Activated T-cell treated with anti-CD3 and anti-CD28 coated beads, Interleukin-2, amount 50 U/mL, for 72 hours (primary cell): ENCODE measurements around the gene SULF2. TPM values are rescaled to one million over a fixed set of nuclear protein-coding genes. Genes with fewer than 3 reads are reported as not detected.

Experiments used
- ATAC-seq, 2 donors: fragments of 150-1000 bp; cut with Tn5 transposase; replicated peaks in 1 of 2; 2 replicates each; pipeline ENCODE4 v1.10.0; 2021; ENCODE audit warnings: moderate library complexity in 2 of 2, mild to moderate bottlenecking in 1 of 2
- DNase-seq, 2 donors: peaks; one replicate each; pipeline ENCODE4 v3.0.0; 2021 to 2022; ENCODE audit warnings: mixed read lengths in 1 of 2
- H3K27ac Mint-ChIP-seq: one replicate; pipeline ENCODE4 v1.8.0; 2022; ENCODE audit warnings: mild to moderate bottlenecking, moderate library complexity, mixed read lengths
- H3K27me3 Mint-ChIP-seq: one replicate; pipeline ENCODE4 v1.8.0; 2022; ENCODE audit warnings: low read depth, mixed read lengths
- H3K36me3 Mint-ChIP-seq, 2 donors: one replicate each; pipeline ENCODE4 v1.8.0; 2022; ENCODE audit warnings: mixed read lengths in 2 of 2, mild to moderate bottlenecking in 1 of 2; ENCODE audit not compliant: insufficient read depth in 2 of 2
- H3K4me1 Mint-ChIP-seq: one replicate; pipeline ENCODE4 v1.8.0; 2022; ENCODE audit warnings: low read depth, mixed read lengths
- H3K4me3 Mint-ChIP-seq, 2 donors: one replicate each; pipeline ENCODE4 v1.8.0; 2022; ENCODE audit warnings: mild to moderate bottlenecking in 2 of 2, mixed read lengths in 2 of 2, moderate library complexity in 2 of 2
- H3K9me3 Mint-ChIP-seq, 2 donors: one replicate each; pipeline ENCODE4 v1.8.0; 2022; ENCODE audit warnings: mixed read lengths in 2 of 2
- total RNA-seq, 2 donors: library from RNA; stranded (reverse); gene quantifications; one replicate each; pipeline ENCODE4 v1.2.3, GENCODE V29; 2022

Gene SULF2
- total RNA-seq, 2 donors from 2014 or later, result 0.65 to 0.72 TPM

- ATAC-seq, result no peak
- no peaks in the 10 kb centered on the region for H3K4me1 Mint-ChIP-seq
- H3K27ac Mint-ChIP-seq, result no peak overlapping the region
- H3K36me3 Mint-ChIP-seq, result peaks cover 0 to 1% of the 10 kb centered on the region in 2 donors
- no peak for DNase-seq
- H3K4me3 Mint-ChIP-seq, result no peak overlapping the region
- no peaks in the 10 kb centered on the region for H3K9me3 Mint-ChIP-seq
- H3K27me3 Mint-ChIP-seq, result peaks cover 7% of the 10 kb centered on the region
Measured at GRCh38 chr20:47758517-47759450, 26.5 kb downstream of the SULF2 start.

GRCh38 chr20:47757145-47758035 lies 27.9 kb downstream of the SULF2 start:
- H3K4me3 Mint-ChIP-seq, result no peak overlapping the region
- no peaks in the 10 kb centered on the region for H3K4me1 Mint-ChIP-seq
- peaks cover 0 to 1% of the 10 kb centered on the region in 2 donors for H3K36me3 Mint-ChIP-seq
- H3K27ac Mint-ChIP-seq, result no peak overlapping the region
- ATAC-seq (no peak), DNase-seq (no peak)
- no peaks in the 10 kb centered on the region for H3K27me3 Mint-ChIP-seq
- H3K9me3 Mint-ChIP-seq, result no peaks in the 10 kb centered on the region

- H3K4me1 Mint-ChIP-seq, result no peaks in the 10 kb centered on the region
- H3K27me3 Mint-ChIP-seq, result no peaks in the 10 kb centered on the region
Measured at GRCh38 chr20:47754946-47755652, 30.2 kb downstream of the SULF2 start.

GRCh38 chr20:47754388-47754715 lies 30.9 kb downstream of the SULF2 start:
- Mint-ChIP-seq H3K27ac (no peak overlapping the region), H3K36me3 (peaks cover 0 to 1% of the 10 kb centered on the region in 2 donors), H3K4me1 (no peaks in the 10 kb centered on the region), H3K27me3 (no peaks in the 10 kb centered on the region), H3K9me3 (no peaks in the 10 kb centered on the region), H3K4me3 (no peak overlapping the region)
- DNase-seq, result no peak
- ATAC-seq, result no peak

More at GRCh38 chr20:47754946-47755652, 30.2 kb downstream of the SULF2 start:
- DNase-seq (no peak), ATAC-seq (no peak)
- Mint-ChIP-seq H3K4me3 (no peak overlapping the region), H3K9me3 (no peaks in the 10 kb centered on the region), H3K36me3 (peaks cover 0 to 1% of the 10 kb centered on the region in 2 donors), H3K27ac (no peak overlapping the region)

- Mint-ChIP-seq H3K27ac (no peak overlapping the region), H3K4me3 (no peak overlapping the region), H3K9me3 (no peaks in the 10 kb centered on the region), H3K27me3 (no peaks in the 10 kb centered on the region), H3K36me3 (peaks cover 0 to 1% of the 10 kb centered on the region in 2 donors), H3K4me1 (peaks cover 3% of the 10 kb centered on the region)
- no peak for DNase-seq
- ATAC-seq, result no peak
Measured at GRCh38 chr20:47753576-47754387, 31.5 kb downstream of the SULF2 start.

- Mint-ChIP-seq H3K36me3 (peaks cover 0 to 1% of the 10 kb centered on the region in 2 donors), H3K4me1 (peaks cover 13% of the 10 kb centered on the region), H3K4me3 (no peak overlapping the region), H3K27ac (no peak overlapping the region), H3K27me3 (no peaks in the 10 kb centered on the region), H3K9me3 (no peaks in the 10 kb centered on the region)
- ATAC-seq, result no peak
- DNase-seq, result no peak
Measured at GRCh38 chr20:47751449-47751848, 33.8 kb downstream of the SULF2 start.

GRCh38 chr20:47749339-47749738 lies 35.9 kb downstream of the SULF2 start:
- ATAC-seq, result no peak
- no peaks in the 10 kb centered on the region for H3K36me3 Mint-ChIP-seq
- H3K4me3 Mint-ChIP-seq, result no peak overlapping the region
- H3K9me3 Mint-ChIP-seq, result no peaks in the 10 kb centered on the region
- H3K27me3 Mint-ChIP-seq, result no peaks in the 10 kb centered on the region
- peaks cover 13% of the 10 kb centered on the region for H3K4me1 Mint-ChIP-seq
- H3K27ac Mint-ChIP-seq, result no peak overlapping the region
- DNase-seq, result no peak

- H3K27me3 Mint-ChIP-seq, result no peaks in the 10 kb centered on the region
- no peak overlapping the region for H3K27ac Mint-ChIP-seq
- H3K9me3 Mint-ChIP-seq, result no peaks in the 10 kb centered on the region
- H3K36me3 Mint-ChIP-seq, result no peaks in the 10 kb centered on the region
- H3K4me1 Mint-ChIP-seq, result peaks cover 13% of the 10 kb centered on the region
- H3K4me3 Mint-ChIP-seq, result no peak overlapping the region
- DNase-seq (no peak), ATAC-seq (no peak)
Measured at GRCh38 chr20:47748823-47749222, 36.5 kb downstream of the SULF2 start.

GRCh38 chr20:47748069-47748468 lies 37.2 kb downstream of the SULF2 start:
- Mint-ChIP-seq H3K4me1 (peaks cover 13% of the 10 kb centered on the region), H3K36me3 (no peaks in the 10 kb centered on the region), H3K4me3 (no peak overlapping the region), H3K27ac (no peak overlapping the region), H3K9me3 (no peaks in the 10 kb centered on the region), H3K27me3 (no peaks in the 10 kb centered on the region)
- DNase-seq (no peak), ATAC-seq (no peak)

- Mint-ChIP-seq H3K27me3 (no peaks in the 10 kb centered on the region), H3K4me3 (no peak overlapping the region), H3K9me3 (no peaks in the 10 kb centered on the region), H3K27ac (no peak overlapping the region), H3K36me3 (no peaks in the 10 kb centered on the region), H3K4me1 (peaks cover 13% of the 10 kb centered on the region)
- DNase-seq, result no peak
- ATAC-seq, result no peak
Measured at GRCh38 chr20:47747669-47748031, 37.6 kb downstream of the SULF2 start.

- no peaks in the 10 kb centered on the region for H3K9me3 Mint-ChIP-seq
- H3K36me3 Mint-ChIP-seq, result no peaks in the 10 kb centered on the region
- ATAC-seq (no peak), DNase-seq (no peak)
- no peak overlapping the region for H3K27ac Mint-ChIP-seq
- H3K4me3 Mint-ChIP-seq, result no peak overlapping the region
- peaks cover 13% of the 10 kb centered on the region for H3K4me1 Mint-ChIP-seq
- peaks cover 7% of the 10 kb centered on the region for H3K27me3 Mint-ChIP-seq
Measured at GRCh38 chr20:47744803-47745202, 40.5 kb downstream of the SULF2 start.

- Mint-ChIP-seq H3K9me3 (no peaks in the 10 kb centered on the region), H3K27ac (no peak overlapping the region), H3K27me3 (peaks cover 7% of the 10 kb centered on the region), H3K4me3 (no peak overlapping the region), H3K4me1 (peaks cover 10% of the 10 kb centered on the region), H3K36me3 (no peaks in the 10 kb centered on the region)
- DNase-seq (no peak), ATAC-seq (no peak)
Measured at GRCh38 chr20:47743671-47744070, 41.6 kb downstream of the SULF2 start.
